Measurements from ENCODE around the gene SEMA5B. TPM values are rescaled to one million over a fixed set of nuclear protein-coding genes. Genes with fewer than 3 reads are reported as not detected.

The SEMA5B gene
- total RNA-seq, 1 experiment from 2014 or later, result 9.4 TPM

GRCh38 chr3:123015596-123015995, 12.0 kb downstream of the SEMA5B start:
- no peak overlapping the region for H3K56ac ChIP-seq (ENCODE audit: insufficient read length, low read depth, low read length)
- H3K4me2 ChIP-seq (ENCODE audit: insufficient read depth, insufficient read length, low read length), result no peak overlapping the region
- no peak overlapping the region for H2BK12ac ChIP-seq (ENCODE audit: insufficient read length, low read depth, low read length)
- H2AK5ac ChIP-seq (ENCODE audit: insufficient read length, low read length), result no peak overlapping the region
- no peaks in the 10 kb centered on the region for H3K27me3 ChIP-seq (ENCODE audit: insufficient read depth, low read length)
- H3K23ac ChIP-seq (ENCODE audit: insufficient read length, low read depth, low read length), result no peak overlapping the region
- no peaks in the 10 kb centered on the region for H3K9me3 Mint-ChIP-seq
- no peak overlapping the region for H4K8ac ChIP-seq (replicated peaks; ENCODE audit: insufficient read length, low read depth, low read length)
- H3K9me3 ChIP-seq (ENCODE audit: control insufficient read depth, low read depth, low read length), result no peaks in the 10 kb centered on the region
- no CpG with 5 or more reads among the region's 4 CpGs for WGBS (ENCODE audit: extremely low coverage, insufficient read length, low lambda C conversion rate)
- peaks cover 12% of the 10 kb centered on the region for H3K27me3 Mint-ChIP-seq (ENCODE audit: low read depth)
- no peak overlapping the region for H3K14ac ChIP-seq (ENCODE audit: insufficient read depth, low read length)
- H4K5ac ChIP-seq (ENCODE audit: insufficient read length, low read depth, low read length), result no peak overlapping the region
- H3K4me1 Mint-ChIP-seq, result peaks cover 8 to 35% of the 10 kb centered on the region in 2 experiments; a peak in 3 of 4 replicates
- H2BK5ac ChIP-seq (ENCODE audit: insufficient read length, low read length), result no peak overlapping the region
- no peaks in the 10 kb centered on the region for H3K23me2 ChIP-seq (ENCODE audit: insufficient read length, low read depth, low read length, poor library complexity, severe bottlenecking)
- H3T11ph ChIP-seq (ENCODE audit: low read length), result no peak overlapping the region
- H3K4ac ChIP-seq (ENCODE audit: low read depth, low read length), result no peak overlapping the region
- DNase-seq, result no peak
- TF ChIP-seq CTCF (conservative IDR thresholded peaks at IDR 0.05), result peak; percentile 46; the same call in 1 of the 3 replicates
- no peaks in the 10 kb centered on the region for H3K79me2 ChIP-seq (ENCODE audit: insufficient read depth, low read length)
- no peak overlapping the region for H3K4me3 Mint-ChIP-seq
- H3K18ac ChIP-seq (ENCODE audit: insufficient read length, low read depth, low read length), result no peak overlapping the region
- H3K27ac ChIP-seq (ENCODE audit: insufficient read length, low read depth, low read length), result no peak overlapping the region
- no peaks in the 10 kb centered on the region for H4K20me1 ChIP-seq (ENCODE audit: control insufficient read depth, insufficient read depth, insufficient read length)
- no peak overlapping the region for H2BK120ac ChIP-seq (ENCODE audit: low read depth, low read length, poor library complexity, severe bottlenecking)
- H3K27ac Mint-ChIP-seq, result 0 out of 7 replicates have a peak overlapping the region, but pooled peaks of 1 of the 3 experiments have one; percentile 9
- peaks cover 0 to 16% (median 0%) of the 10 kb centered on the region in 3 experiments; a peak in 3 of 7 replicates for H3K36me3 Mint-ChIP-seq (ENCODE audit: insufficient read depth in 1 of 3, low read depth in 3 of 3)
- H3K9ac ChIP-seq (ENCODE audit: extremely low read depth, insufficient read length, low read length), result no peak overlapping the region
- no peak overlapping the region for H2BK20ac ChIP-seq (ENCODE audit: low read depth, low read length, poor library complexity, severe bottlenecking)
- H3K4me1 ChIP-seq (ENCODE audit: insufficient read depth, low read length), result no peaks in the 10 kb centered on the region
- H3K79me1 ChIP-seq (ENCODE audit: insufficient read depth, low read depth, low read length, poor library complexity, severe bottlenecking), result no peaks in the 10 kb centered on the region
- H2BK15ac ChIP-seq (ENCODE audit: low read depth, low read length), result no peak overlapping the region
- H2AFZ ChIP-seq (ENCODE audit: low read length), result no peak overlapping the region
- no peak overlapping the region for H4K91ac ChIP-seq (ENCODE audit: insufficient read length, low read depth, low read length)

All from H9 (cell line).